ENCODE data around the gene TPH1.
"Not testable (repeated sequence)": the region's sequence is repeated elsewhere in the genome, so short reads cannot be mapped to it uniquely, and the experiment has no call there.

Gene TPH1

GRCh38 chr11:18019650-18020049 lies 26.4 kb downstream of the TPH1 start:
- DNase-seq: no peak

- no peak for DNase-seq
Observed at GRCh38 chr11:18016789-18017188, 29.3 kb downstream of the TPH1 start.

- DNase-seq: no peak
Observed at GRCh38 chr11:18014876-18015275, 31.2 kb downstream of the TPH1 start.

GRCh38 chr11:18013790-18014507 lies 32.1 kb downstream of the TPH1 start:
- no peak for DNase-seq

GRCh38 chr11:18012906-18013781 lies 32.9 kb downstream of the TPH1 start, which contains the start of gene SERGEF:
Gene SERGEF, minus strand, starts transcription at chr11:18013047. Its CDS starts 37 bp downstream, at chr11:18013010.
- DNase-seq: peak; percentile 95

GRCh38 chr11:18012122-18012905 lies 33.8 kb downstream of the TPH1 start:
- DNase-seq: no peak

GRCh38 chr11:18011633-18012032 lies 34.4 kb downstream of the TPH1 start:
- no peak for DNase-seq

- no peak for DNase-seq
Observed at GRCh38 chr11:18010977-18011586, 35.0 kb downstream of the TPH1 start.

GRCh38 chr11:18010121-18010670 lies 35.9 kb downstream of the TPH1 start:
- DNase-seq: no peak

GRCh38 chr11:18005376-18006129 lies 40.5 kb downstream of the TPH1 start:
- no peak for DNase-seq

- DNase-seq: no peak
Observed at GRCh38 chr11:18001191-18001590, 44.9 kb downstream of the TPH1 start.

GRCh38 chr11:18000760-18001159 lies 45.3 kb downstream of the TPH1 start:
- no peak for DNase-seq

GRCh38 chr11:18000128-18000527 lies 45.9 kb downstream of the TPH1 start:
- not testable (repeated sequence) for DNase-seq
